A549 treated with DMSO at 1 μM for 4 hours (cell line): ENCODE results near the gene AGPAT4. TPM values are rescaled to one million over a fixed set of nuclear protein-coding genes. Genes with fewer than 3 reads are reported as not detected.

ENCODE experiments used
- total RNA-seq: library from RNA; stranded (reverse); fragments of 200-300 nt; extraction: Qiagen RNA extraction; gene quantifications from 5 replicates; pipeline ENCODE4 v1.2.3, GENCODE V29; 2022; ENCODE audit warnings: low read depth

The AGPAT4 gene, protein sequence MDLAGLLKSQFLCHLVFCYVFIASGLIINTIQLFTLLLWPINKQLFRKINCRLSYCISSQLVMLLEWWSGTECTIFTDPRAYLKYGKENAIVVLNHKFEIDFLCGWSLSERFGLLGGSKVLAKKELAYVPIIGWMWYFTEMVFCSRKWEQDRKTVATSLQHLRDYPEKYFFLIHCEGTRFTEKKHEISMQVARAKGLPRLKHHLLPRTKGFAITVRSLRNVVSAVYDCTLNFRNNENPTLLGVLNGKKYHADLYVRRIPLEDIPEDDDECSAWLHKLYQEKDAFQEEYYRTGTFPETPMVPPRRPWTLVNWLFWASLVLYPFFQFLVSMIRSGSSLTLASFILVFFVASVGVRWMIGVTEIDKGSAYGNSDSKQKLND
- total RNA-seq: 3.3 to 5.5 TPM (median 4.8 TPM) in 5 replicates

DNA sequence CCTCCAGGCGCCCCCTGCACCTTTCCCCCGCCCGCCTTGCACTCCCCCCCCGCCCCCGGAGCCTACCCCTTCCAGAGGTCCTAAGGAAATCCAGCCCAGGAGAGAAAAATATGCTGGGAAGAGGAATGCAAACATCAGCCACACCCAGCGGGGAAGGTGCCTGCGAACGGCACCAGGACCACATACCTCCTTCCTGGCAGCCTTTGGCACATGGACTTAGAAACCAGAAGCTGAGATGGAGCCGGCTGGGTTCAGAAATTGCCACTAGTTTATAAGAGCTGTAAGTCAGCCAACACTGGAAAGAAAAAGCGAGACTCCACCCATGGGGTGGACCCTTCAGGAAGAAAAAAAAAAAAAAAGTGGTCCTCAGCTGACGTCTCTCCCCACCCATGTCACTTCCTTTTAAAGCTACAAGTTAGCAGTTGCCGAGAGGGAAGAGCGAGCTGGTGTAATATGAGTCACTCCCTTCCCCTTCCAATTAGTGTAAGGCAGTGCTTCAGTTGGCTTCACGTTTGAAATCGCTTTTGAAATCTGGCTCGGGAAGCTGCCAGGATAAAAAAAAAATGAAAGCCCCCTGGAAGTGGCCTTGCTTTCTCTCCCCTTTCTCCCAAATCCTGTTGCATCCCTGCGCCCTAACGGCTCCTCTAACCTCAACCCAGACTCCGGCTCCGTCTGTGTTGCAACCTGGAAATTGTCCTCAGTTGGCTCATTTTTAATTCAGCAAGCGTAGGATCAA, at the start of gene AGPAT4:
Gene AGPAT4 (minus strand): TSS at position 310 of the 736 bp plus-strand sequence. CDS start 41,848 bp downstream, outside the sequence.

